Activated CD8-positive, alpha-beta memory T cell treated with anti-CD3 and anti-CD28 coated beads, Interleukin-2, amount 50 U/mL, for 24 hours (primary cell): ENCODE measurements around the gene PDE11A.

Experiments used
- DNase-seq: peaks from one replicate; pipeline ENCODE4 v3.0.0-alpha.2; 2020; ENCODE audit errors: extremely low read depth

PDE11A gene

DNA sequence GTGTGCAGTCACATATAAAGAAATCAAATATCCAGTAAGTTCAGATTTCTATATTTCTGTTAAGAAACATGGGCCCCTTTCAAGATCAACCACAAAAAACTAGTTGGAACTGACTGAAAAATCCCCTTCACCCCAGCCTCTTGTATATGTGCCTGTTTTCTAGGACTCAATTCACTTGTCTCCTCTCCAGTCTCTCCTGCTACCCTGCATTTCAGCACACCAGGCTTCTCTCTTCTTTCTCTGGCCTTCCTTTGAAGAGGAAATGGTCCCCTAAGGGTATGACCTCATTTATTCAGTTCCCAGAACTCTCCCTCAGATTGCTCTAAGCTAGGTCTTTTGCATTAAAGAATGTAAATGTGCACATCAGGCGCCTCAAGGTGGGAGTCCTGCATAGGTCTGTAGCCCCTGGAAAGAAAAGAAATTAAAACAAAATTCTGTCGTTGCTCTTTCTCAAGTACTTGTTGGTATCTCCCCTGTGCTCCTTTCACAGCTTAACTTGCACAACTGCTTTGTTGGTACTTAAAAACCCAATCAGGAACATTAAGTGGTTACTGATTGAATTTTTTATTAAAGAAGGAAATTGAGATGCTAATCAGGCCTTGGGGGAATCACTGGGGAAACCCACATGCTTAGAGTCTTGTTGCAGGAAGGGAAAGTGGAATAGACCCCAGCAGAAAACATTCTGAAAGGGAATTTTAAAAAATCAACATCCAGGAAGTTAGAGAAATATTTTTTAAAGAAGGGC is 401.6 kb downstream of the PDE11A start:
- no peak for DNase-seq

GRCh38 chr2:177669625-177670330 is 402.8 kb downstream of the PDE11A start:
- DNase-seq = no peak

- no peak for DNase-seq
These were observed 403.4 kb downstream of the PDE11A start for GRCh38 chr2:177669201-177669600.

DNA sequence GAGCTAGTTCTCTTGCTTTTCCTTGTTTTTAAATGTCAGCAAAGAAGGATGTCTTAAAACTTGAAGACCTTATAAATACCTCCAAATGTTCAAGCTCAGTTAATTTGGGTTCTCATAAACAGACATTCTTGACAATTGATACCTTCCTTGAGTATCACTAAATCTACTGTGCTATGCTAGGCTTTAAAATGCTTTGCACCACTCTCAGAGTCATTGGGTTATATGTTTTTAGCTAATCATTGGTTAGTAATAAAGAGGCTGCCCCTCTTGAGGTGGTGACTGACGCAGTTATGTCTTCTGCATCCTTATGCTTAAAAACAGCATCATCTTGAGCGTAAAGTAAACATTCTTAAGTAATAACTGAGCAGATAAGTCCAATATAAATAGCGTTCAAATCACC is 404.0 kb downstream of the PDE11A start:
- DNase-seq = no peak

GRCh38 chr2:177667626-177668025 is 405.0 kb downstream of the PDE11A start:
- DNase-seq = no peak

DNA sequence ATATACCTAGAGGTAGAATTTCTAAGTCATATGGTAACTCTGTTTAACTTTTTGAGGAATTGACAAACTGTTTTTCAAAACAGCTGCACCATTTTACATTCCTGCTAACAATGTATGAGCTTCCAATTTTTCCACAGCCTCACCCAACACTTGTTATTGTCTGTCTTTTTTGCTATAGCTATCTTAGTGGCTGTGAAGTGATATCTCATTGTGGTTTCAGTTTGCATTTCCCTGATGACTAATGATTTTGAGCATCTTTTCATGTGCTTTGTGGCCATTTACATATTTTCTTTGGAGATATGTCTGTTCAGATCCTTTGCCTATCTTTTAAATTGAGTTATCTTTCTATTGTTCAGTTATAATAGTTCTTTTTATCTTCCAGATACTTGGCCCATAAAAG is 406.2 kb downstream of the PDE11A start:
- no peak for DNase-seq

DNA sequence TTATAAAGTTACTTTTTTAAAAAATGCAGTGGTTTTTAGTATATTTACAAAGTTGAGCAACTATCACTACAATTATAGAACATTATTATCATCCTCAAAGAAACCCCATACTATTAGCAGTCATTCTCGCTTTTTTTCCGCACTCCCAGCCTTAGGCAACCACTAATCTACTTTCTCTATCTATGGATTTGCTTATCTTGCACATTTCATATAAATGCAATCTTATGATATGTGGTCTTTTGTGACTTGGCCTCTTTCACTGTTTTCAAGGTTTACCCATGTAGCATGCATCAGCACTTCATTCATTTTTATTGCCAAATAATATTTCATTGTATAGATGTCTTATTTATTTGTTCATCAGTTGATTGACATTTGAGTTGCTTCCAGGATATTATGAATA is 406.6 kb downstream of the PDE11A start:
- DNase-seq = no peak

GRCh38 chr2:177665328-177665727 is 407.2 kb downstream of the PDE11A start:
- no peak for DNase-seq

- DNase-seq = no peak
These were observed 409.7 kb downstream of the PDE11A start for GRCh38 chr2:177662895-177663294.

DNA sequence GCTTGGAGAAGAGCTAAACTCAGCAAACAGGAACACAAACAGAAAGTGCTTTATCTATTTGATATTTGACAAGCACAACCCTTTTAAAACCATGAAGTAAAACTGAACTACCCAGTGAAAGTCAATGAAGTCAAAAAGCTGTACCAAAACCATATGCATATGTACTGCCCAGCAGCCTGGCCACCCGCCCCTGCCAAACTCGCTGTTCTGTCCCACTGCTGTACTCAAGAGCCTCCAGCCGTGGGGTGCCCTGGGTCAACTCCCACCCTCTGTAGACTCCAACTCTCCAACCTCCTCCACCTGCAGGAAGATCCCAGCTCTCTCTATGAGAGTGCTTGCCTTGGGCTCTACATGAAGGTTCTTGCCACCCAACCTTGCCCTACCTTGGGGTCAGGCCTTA is 411.8 kb downstream of the PDE11A start:
- no peak for DNase-seq

DNA sequence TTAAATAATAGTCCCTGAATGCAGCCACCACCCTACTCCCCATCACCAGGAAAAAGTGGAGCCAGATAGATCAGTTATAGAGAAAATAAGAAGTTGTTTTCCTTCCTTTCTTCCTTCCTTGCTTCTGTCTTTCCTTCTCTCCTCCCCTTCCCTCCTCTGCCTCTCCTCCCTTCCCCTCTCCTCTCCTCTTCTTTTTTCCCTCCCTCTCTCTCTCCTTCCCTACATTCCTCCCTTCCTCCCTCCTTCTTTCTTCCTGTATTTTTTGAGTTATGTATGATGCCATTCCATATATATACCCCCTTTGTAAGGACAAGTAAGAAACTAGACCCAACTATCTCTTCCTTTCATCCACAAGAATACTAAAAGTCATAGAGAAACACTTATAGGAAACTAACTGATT is 414.3 kb downstream of the PDE11A start:
- DNase-seq = no peak

GRCh38 chr2:177651833-177652232 is 420.7 kb downstream of the PDE11A start:
- no peak for DNase-seq

- no peak for DNase-seq
These were observed 422.7 kb downstream of the PDE11A start for GRCh38 chr2:177649568-177650518.

DNA sequence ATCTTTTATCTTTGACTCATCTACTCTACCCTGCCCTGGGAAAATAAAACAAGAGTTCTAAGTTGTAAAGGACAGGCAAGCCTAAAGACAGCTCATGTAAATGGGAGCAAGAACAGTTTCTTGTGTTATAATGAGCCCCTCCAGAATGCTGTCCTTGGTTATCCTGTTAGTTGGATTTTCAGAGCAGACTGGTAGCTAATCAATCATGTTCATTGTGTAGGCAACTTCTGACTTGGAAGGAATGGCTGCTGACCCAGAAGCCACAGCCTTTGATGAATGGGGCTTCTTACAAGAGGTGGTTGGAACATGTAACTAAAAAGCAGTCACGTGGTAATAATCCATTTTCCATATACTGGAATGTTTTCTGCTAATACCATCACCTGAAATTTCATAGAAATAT is 425.8 kb downstream of the PDE11A start:
- no peak for DNase-seq

GRCh38 chr2:177646241-177646640 is 426.3 kb downstream of the PDE11A start:
- no peak for DNase-seq

GRCh38 chr2:177641331-177641730 is 431.2 kb downstream of the PDE11A start:
- no peak for DNase-seq

GRCh38 chr2:177640423-177640822 is 432.2 kb downstream of the PDE11A start:
- DNase-seq = no peak

- DNase-seq = no peak
These were observed 433.2 kb downstream of the PDE11A start for GRCh38 chr2:177639262-177639914.

- no peak for DNase-seq
These were observed 434.1 kb downstream of the PDE11A start for GRCh38 chr2:177638507-177638906.

GRCh38 chr2:177636672-177637071 is 435.9 kb downstream of the PDE11A start:
- DNase-seq = no peak

DNA sequence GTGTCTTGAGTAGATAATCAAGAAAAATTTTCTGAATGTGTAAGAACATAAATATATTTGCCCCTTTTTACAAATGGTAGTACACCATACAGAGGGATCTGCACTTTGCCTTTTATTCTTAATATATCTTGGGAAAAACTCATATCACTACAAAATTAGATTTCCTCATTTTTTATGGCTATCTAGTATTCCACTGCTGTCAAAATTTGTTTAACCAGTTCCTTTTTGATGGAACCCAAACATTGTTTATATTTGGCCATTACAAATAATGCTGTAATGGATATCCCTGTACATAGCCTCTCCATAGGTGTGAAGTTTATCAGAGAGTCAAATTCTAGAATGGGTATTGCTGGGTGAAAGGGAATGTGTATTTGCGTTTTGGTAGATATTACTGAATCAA is 436.9 kb downstream of the PDE11A start:
- no peak for DNase-seq

GRCh38 chr2:177633910-177634294 is 438.7 kb downstream of the PDE11A start:
- no peak for DNase-seq
